PC-3 (cell line): ENCODE measurements around the gene CSTPP1. TPM values are rescaled to one million over a fixed set of nuclear protein-coding genes. Genes with fewer than 3 reads are reported as not detected.

Experiments used
- ATAC-seq: fragments of 200-7000 bp; cut with Tn5 transposase; 2 replicates; pipeline ENCODE4 v1.9.1; 2020; ENCODE audit warnings: mild to moderate bottlenecking, moderate library complexity
- BruUV-seq: library from RNA; stranded (reverse); fragments of 400-500 nt; replicated peaks from 2 replicates; lab custom pipeline; 2021; lab: Mats Ljungman, UMichigan
- CTCF ChIA-PET: fragments of 300-600 bp; sonication (Branson Sonifier 250); formaldehyde crosslinking; loops from one replicate; lab custom pipeline; 2022; ENCODE audit warnings: antibody characterized with exemption; lab: Charles Lee
- POLR2A ChIA-PET: fragments of 300-600 bp; sonication (Branson Sonifier 250); formaldehyde crosslinking; loops from one replicate; lab custom pipeline; 2022; ENCODE audit warnings: antibody characterized with exemption; ENCODE audit not compliant: unreplicated experiment; lab: Charles Lee
- DNase-seq: peaks from one replicate; pipeline ENCODE4 v3.0.0-alpha.2; 2015
- H2AFZ ChIP-seq: fragments of 300-600 bp; sonication (generic); 2 replicates; pipeline ENCODE4 v1.6.0; 2016; ENCODE audit warnings: antibody characterized with exemption, low read length
- H3F3A ChIP-seq: fragments of 300-600 bp; sonication (generic); one replicate; pipeline ENCODE4 v1.6.0; 2017; ENCODE audit warnings: antibody characterized with exemption, low read length, control low read depth, mild to moderate bottlenecking; ENCODE audit not compliant: unreplicated experiment
- H3K27ac ChIP-seq: fragments of 300-600 bp; sonication (generic); 2 replicates; pipeline ENCODE4 v1.5.1; 2016; ENCODE audit warnings: mild to moderate bottlenecking, low read length
- H3K27me3 ChIP-seq: fragments of 300-600 bp; sonication (generic); 2 replicates; pipeline ENCODE4 v1.6.1; 2016; ENCODE audit warnings: low read length, mixed read lengths
- H3K36me3 ChIP-seq: fragments of 300-600 bp; sonication (generic); 2 replicates; pipeline ENCODE4 v1.6.1; 2016; ENCODE audit warnings: low read depth, mixed run types, low read length, mixed read lengths
- H3K4me1 ChIP-seq: fragments of 300-600 bp; sonication (generic); 2 replicates; pipeline ENCODE4 v1.5.1; 2016; ENCODE audit warnings: low read length; ENCODE audit not compliant: insufficient read depth
- H3K4me2 ChIP-seq: fragments of 300-600 bp; sonication (generic); 2 replicates; pipeline ENCODE4 v1.6.0; 2016; ENCODE audit warnings: low read length
- H3K4me3 ChIP-seq: fragments of 300-600 bp; sonication (generic); 2 replicates; pipeline ENCODE4 v1.5.1; 2016; ENCODE audit warnings: mild to moderate bottlenecking, low read length, mixed read lengths
- H3K79me2 ChIP-seq: fragments of 300-600 bp; sonication (generic); 2 replicates; pipeline ENCODE4 v1.6.1; 2017; ENCODE audit warnings: low read length, mixed read lengths
- H3K9ac ChIP-seq: fragments of 300-600 bp; sonication (generic); 2 replicates; pipeline ENCODE4 v1.6.0; 2016; ENCODE audit warnings: mild to moderate bottlenecking, low read length
- H3K9me2 ChIP-seq: fragments of 300-600 bp; sonication (generic); replicated peaks from 2 replicates; pipeline ENCODE4 v1.6.1; 2016; ENCODE audit warnings: mixed run types, low read length, mixed read lengths
- H3K9me3 ChIP-seq: fragments of 300-600 bp; sonication (generic); 2 replicates; pipeline ENCODE4 v1.6.1; 2016; ENCODE audit warnings: low read length, mixed read lengths
- H4K20me1 ChIP-seq: fragments of 300-600 bp; sonication (generic); 2 replicates; pipeline ENCODE4 v1.6.1; 2016; ENCODE audit warnings: low read length, mixed read lengths
- EZH2 ChIP-seq: fragments of 300-600 bp; sonication (generic); IDR thresholded peaks from one replicate; pipeline ENCODE4 v1.6.1; 2017; ENCODE audit warnings: antibody characterized with exemption, mild to moderate bottlenecking, low read length; ENCODE audit not compliant: unreplicated experiment
- EZH2phosphoT487 ChIP-seq: fragments of 300-600 bp; sonication (generic); IDR thresholded peaks from 2 replicates; pipeline ENCODE4 v1.6.1; 2018; ENCODE audit warnings: mild to moderate bottlenecking, antibody characterized with exemption, low read length, borderline replicate concordance
- intact Hi-C: fragments of 100-400 bp; cut with micrococcal nuclease; formaldehyde crosslinking; loops from 2 replicates; pipeline ENCODE4 v1.9.0; 2023
- total RNA-seq: library from RNA; depleted of rRNA; stranded (reverse); fragments of >200 nt; gene quantifications from 2 replicates; pipeline ENCODE4 v1.2.3, GENCODE V29; 2014
- TF ChIP-seq, protein P1 (sequence below): fragments of 300-600 bp; sonication (generic); conservative IDR thresholded peaks from 2 replicates; pipeline ENCODE4 v1.5.1; 2017; ENCODE audit warnings: antibody characterized with exemption, low read depth, mild to moderate bottlenecking, low read length

The CSTPP1 gene
- total RNA-seq, 1 experiment from 2014 or later = 21.7 TPM

DNA sequence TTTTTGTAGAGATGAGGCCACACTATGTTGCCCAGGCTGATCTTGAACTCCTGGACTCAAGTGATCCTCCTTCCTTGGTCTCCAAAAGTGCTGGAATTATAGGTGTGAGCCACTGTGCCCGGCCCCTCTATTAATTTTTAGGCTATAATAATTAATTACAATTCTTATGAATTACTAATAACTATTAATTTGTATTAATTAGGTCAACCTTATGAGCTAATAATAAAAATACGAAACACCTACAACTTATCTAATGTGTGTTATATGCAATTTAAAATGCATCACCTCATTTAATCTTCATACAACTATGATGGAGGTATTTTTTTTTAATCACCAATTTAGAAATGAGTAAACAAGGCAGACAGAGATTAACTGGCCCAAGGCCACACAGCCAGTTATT lies 44.5 kb upstream of the CSTPP1 start:
- Histone ChIP-seq H3K9ac (no peak overlapping the region), H3K79me2 (no peaks in the 10 kb centered on the region), H3K9me3 (no peaks in the 10 kb centered on the region), H2AFZ (no peak overlapping the region), H3K36me3 (no peaks in the 10 kb centered on the region), H4K20me1 (no peaks in the 10 kb centered on the region), H3K4me2 (no peak overlapping the region), H3K4me3 (no peak overlapping the region), H3F3A (no peaks in the 10 kb centered on the region), H3K27me3 (no peaks in the 10 kb centered on the region), H3K9me2 (no peaks in the 10 kb centered on the region), H3K27ac (no peak overlapping the region), H3K4me1 (no peaks in the 10 kb centered on the region)
- no peak for DNase-seq
- ATAC-seq = no peak
- intact Hi-C loops = no loop called here
- ChIA-PET POLR2A (no interaction called here), CTCF (no interaction called here)
- TF ChIP-seq, protein P1, sequence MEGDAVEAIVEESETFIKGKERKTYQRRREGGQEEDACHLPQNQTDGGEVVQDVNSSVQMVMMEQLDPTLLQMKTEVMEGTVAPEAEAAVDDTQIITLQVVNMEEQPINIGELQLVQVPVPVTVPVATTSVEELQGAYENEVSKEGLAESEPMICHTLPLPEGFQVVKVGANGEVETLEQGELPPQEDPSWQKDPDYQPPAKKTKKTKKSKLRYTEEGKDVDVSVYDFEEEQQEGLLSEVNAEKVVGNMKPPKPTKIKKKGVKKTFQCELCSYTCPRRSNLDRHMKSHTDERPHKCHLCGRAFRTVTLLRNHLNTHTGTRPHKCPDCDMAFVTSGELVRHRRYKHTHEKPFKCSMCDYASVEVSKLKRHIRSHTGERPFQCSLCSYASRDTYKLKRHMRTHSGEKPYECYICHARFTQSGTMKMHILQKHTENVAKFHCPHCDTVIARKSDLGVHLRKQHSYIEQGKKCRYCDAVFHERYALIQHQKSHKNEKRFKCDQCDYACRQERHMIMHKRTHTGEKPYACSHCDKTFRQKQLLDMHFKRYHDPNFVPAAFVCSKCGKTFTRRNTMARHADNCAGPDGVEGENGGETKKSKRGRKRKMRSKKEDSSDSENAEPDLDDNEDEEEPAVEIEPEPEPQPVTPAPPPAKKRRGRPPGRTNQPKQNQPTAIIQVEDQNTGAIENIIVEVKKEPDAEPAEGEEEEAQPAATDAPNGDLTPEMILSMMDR = no peak
- no peak for TF ChIP-seq EZH2phosphoT487
- no peak for TF ChIP-seq EZH2
- BruUV-seq = no TSS peak

DNA sequence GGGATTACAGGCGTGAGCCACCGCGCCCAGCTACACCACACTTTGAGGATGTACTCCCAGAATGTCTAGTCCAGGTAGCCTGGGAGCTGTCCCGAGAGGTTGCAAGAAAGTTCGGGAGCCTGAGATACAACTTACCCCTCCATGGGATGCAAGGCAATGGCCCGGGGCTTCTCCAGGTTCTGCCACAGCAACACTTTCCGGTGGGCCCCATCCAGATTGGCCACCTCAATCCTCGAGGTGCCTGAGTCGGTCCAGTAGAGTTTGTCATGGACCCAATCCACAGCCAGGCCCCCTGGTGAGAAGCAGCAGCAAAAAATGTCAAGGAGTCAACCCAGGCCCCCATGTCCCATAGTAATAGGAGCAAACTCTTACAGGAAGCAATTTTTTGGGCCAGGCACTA lies 43.7 kb upstream of the CSTPP1 start:
- no peak overlapping the region for H3K9ac ChIP-seq
- no peaks in the 10 kb centered on the region for H3K9me2 ChIP-seq
- ATAC-seq (no peak), DNase-seq (no peak)
- no peaks in the 10 kb centered on the region for H3K79me2 ChIP-seq
- no peaks in the 10 kb centered on the region for H3K9me3 ChIP-seq
- no peak overlapping the region for H3K27ac ChIP-seq
- no peaks in the 10 kb centered on the region for H3K4me1 ChIP-seq
- TF ChIP-seq EZH2 (no peak), EZH2phosphoT487 (no peak)
- TF ChIP-seq, protein P1 = no peak
- H3F3A ChIP-seq = no peaks in the 10 kb centered on the region
- no peaks in the 10 kb centered on the region for H3K27me3 ChIP-seq
- intact Hi-C loops = no loop called here
- no peak overlapping the region for H3K4me2 ChIP-seq
- H4K20me1 ChIP-seq = no peaks in the 10 kb centered on the region
- H3K36me3 ChIP-seq = no peaks in the 10 kb centered on the region
- CTCF ChIA-PET = no interaction called here
- no peak overlapping the region for H3K4me3 ChIP-seq
- BruUV-seq = no TSS peak
- H2AFZ ChIP-seq = no peak overlapping the region
- POLR2A ChIA-PET = no interaction called here

DNA sequence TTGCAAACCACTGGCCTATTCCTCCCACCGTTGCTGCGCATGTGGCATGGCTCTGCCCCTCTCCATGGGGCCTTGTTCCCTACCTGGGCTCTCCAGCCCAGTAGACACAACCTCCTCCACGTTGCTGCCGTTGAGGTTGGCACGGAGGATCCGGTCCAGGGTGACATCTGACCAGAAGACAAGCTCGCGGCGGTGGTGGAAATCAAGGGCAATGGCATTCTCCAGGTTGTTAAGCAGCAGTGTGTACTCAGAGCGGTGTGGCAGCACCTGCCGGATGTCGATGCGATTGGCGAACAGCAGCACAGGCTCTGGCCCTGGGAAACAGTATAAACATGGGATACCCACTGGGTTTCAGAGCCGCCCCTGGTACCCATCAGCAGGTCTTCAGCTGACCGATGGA lies 42.1 kb upstream of the CSTPP1 start:
- no peaks in the 10 kb centered on the region for H3K36me3 ChIP-seq
- peaks cover 8% of the 10 kb centered on the region for H3K4me1 ChIP-seq
- H3K79me2 ChIP-seq = no peaks in the 10 kb centered on the region
- H3K9ac ChIP-seq = no peak overlapping the region
- no peaks in the 10 kb centered on the region for H3K27me3 ChIP-seq
- no peaks in the 10 kb centered on the region for H4K20me1 ChIP-seq
- TF ChIP-seq EZH2phosphoT487 = no peak
- no peak for TF ChIP-seq EZH2
- TF ChIP-seq, protein P1 = no peak
- ATAC-seq (no peak), DNase-seq (no peak)
- H3K9me2 ChIP-seq = no peaks in the 10 kb centered on the region
- ChIA-PET POLR2A (interaction anchor here (0.6 kb wide), 1 partner anchor 31 kb away, joined by 3 read pairs; no protein-coding TSS in a partner anchor), CTCF (no interaction called here)
- H3K4me2 ChIP-seq = no peak overlapping the region
- no TSS peak for BruUV-seq
- no peak overlapping the region for H3K27ac ChIP-seq
- H2AFZ ChIP-seq = no peak overlapping the region
- intact Hi-C loops = no loop called here
- H3F3A ChIP-seq = no peaks in the 10 kb centered on the region
- H3K9me3 ChIP-seq = no peaks in the 10 kb centered on the region
- no peak overlapping the region for H3K4me3 ChIP-seq
